ENCODE results near the gene CTIF.

- TF ChIP-seq POLR2A (IDR thresholded peaks at IDR 0.05; ENCODE audit: low read depth, low read length) (no peak), POLR2AphosphoS5 (IDR thresholded peaks at IDR 0.05; ENCODE audit: low read depth, low read length) (no peak)
These were observed 138.0 kb downstream of the CTIF start for GRCh38 chr18:48676756-48677368.
